BLaER1 (cell line): ENCODE data around the gene RNU6-8.

Experiments
- H3K27ac ChIP-seq: shearing (Covaris generic); formaldehyde crosslinking; 2 replicates; pipeline ENCODE4 v1.8.1; 2022
- H3K27me3 ChIP-seq: shearing (Covaris generic); formaldehyde crosslinking; 2 replicates; pipeline ENCODE4 v1.8.1; 2022
- H3K36me3 ChIP-seq: shearing (Covaris generic); formaldehyde crosslinking; 2 replicates; pipeline ENCODE4 v1.8.1; 2022
- H3K4me1 ChIP-seq: shearing (Covaris generic); formaldehyde crosslinking; 2 replicates; pipeline ENCODE4 v1.8.1; 2022
- H3K4me2 ChIP-seq: shearing (Covaris generic); formaldehyde crosslinking; 2 replicates; pipeline ENCODE4 v1.8.1; 2022
- H3K4me3 ChIP-seq: shearing (Covaris generic); formaldehyde crosslinking; 2 replicates; pipeline ENCODE4 v1.8.1; 2022
- H3K9ac ChIP-seq: shearing (Covaris generic); formaldehyde crosslinking; 2 replicates; pipeline ENCODE4 v1.8.1; 2022
- H3K9me3 ChIP-seq: shearing (Covaris generic); formaldehyde crosslinking; 2 replicates; pipeline ENCODE4 v1.8.1; 2022
- H4K20me1 ChIP-seq: shearing (Covaris generic); formaldehyde crosslinking; 2 replicates; pipeline ENCODE4 v1.8.1; 2022
- Cebpa-rat ChIP-seq: shearing (Covaris generic); IDR thresholded peaks from 2 replicates; pipeline ENCODE4 v1.8.1; 2022

RNU6-8 gene

GRCh38 chr14:32202998-32203882, at the start of gene RNU6-8:
TSS of gene RNU6-8 (minus strand) at chr14:32203269.
- Histone ChIP-seq H3K4me2 (peak within 1 kb of the TSS; percentile 89), H3K4me3 (peak within 1 kb of the TSS; percentile 80), H3K27ac (peak within 1 kb of the TSS; percentile 95), H3K4me1 (peaks cover 22% of the 10 kb centered on the region), H4K20me1 (no peaks in the 10 kb centered on the region), H3K27me3 (no peaks in the 10 kb centered on the region), H3K9ac (peak within 1 kb of the TSS; percentile 94), H3K9me3 (no peaks in the 10 kb centered on the region), H3K36me3 (no peaks in the 10 kb centered on the region)
- TF ChIP-seq Cebpa-rat, result no peak

GRCh38 chr14:32252030-32252670, 49.1 kb upstream of the RNU6-8 start:
- Histone ChIP-seq H3K4me2 (0 out of 2 replicates have a peak overlapping the region, but pooled peaks have one; percentile 17), H3K4me1 (peaks cover 4% of the 10 kb centered on the region; the same call in 1 of the 2 replicates), H3K9me3 (no peaks in the 10 kb centered on the region), H4K20me1 (no peaks in the 10 kb centered on the region), H3K36me3 (no peaks in the 10 kb centered on the region), H3K4me3 (no peak overlapping the region), H3K9ac (no peak overlapping the region), H3K27ac (no peak overlapping the region), H3K27me3 (no peaks in the 10 kb centered on the region)
- TF ChIP-seq Cebpa-rat, result no peak

DNA sequence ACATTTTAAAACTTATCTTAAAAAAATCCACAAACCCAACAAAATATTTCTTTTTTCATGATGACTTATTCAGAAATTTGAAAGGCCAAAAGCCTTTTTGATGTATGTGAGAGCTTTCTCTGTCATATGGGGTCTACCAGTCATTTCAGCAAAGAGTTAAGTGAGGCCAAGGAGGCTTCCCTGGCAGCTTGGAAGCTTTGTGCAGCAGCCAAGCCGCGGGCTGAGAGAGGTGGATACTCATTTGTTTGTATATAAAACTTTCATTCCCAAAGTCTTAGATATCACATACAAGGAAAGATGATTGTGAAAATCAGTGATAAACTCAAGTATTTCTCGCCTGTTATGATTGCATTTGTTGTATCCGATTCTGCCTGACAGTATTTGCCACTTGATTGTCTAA, 48.5 kb upstream of the RNU6-8 start:
- Histone ChIP-seq H3K4me2 (no peak overlapping the region), H3K9me3 (no peaks in the 10 kb centered on the region)

GRCh38 chr14:32250681-32251080, 47.6 kb upstream of the RNU6-8 start:
- H3K27me3 ChIP-seq, result no peaks in the 10 kb centered on the region

More for the DNA sequence above, 48.5 kb upstream of the RNU6-8 start:
- Histone ChIP-seq H3K4me1 (peaks cover 4% of the 10 kb centered on the region; the same call in 1 of the 2 replicates), H3K36me3 (no peaks in the 10 kb centered on the region), H4K20me1 (no peaks in the 10 kb centered on the region), H3K27ac (no peak overlapping the region), H3K27me3 (no peaks in the 10 kb centered on the region), H3K4me3 (no peak overlapping the region), H3K9ac (no peak overlapping the region)
- TF ChIP-seq Cebpa-rat, result no peak

DNA sequence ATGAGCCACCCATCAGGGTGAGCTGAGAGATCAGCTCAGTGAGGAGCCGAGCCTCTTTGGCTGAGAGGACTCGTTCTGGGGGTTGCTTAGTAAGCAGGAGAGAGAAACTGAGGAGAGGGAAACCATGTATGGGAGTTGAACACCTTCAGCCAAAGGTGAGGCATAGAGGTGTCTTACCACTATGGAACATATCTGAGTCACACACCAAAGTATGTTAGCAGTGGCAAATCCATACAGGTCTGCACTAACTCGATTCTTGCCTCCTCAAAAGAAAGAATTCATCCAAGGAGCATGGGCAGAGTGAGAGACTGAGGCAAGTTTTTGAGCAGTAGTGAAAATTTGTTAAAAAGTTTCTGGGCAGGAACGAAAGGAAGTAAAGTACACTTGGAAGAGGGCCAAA, 46.7 kb upstream of the RNU6-8 start:
- H4K20me1 ChIP-seq, result no peaks in the 10 kb centered on the region
- no peaks in the 10 kb centered on the region for H3K9me3 ChIP-seq
- H3K36me3 ChIP-seq, result no peaks in the 10 kb centered on the region
- H3K4me2 ChIP-seq, result no peak overlapping the region
- TF ChIP-seq Cebpa-rat, result no peak
- H3K27me3 ChIP-seq, result no peaks in the 10 kb centered on the region
- H3K9ac ChIP-seq, result no peak overlapping the region
- peaks cover 4% of the 10 kb centered on the region; the same call in 1 of the 2 replicates for H3K4me1 ChIP-seq
- no peak overlapping the region for H3K27ac ChIP-seq
- H3K4me3 ChIP-seq, result no peak overlapping the region

More at GRCh38 chr14:32250681-32251080, 47.6 kb upstream of the RNU6-8 start:
- Histone ChIP-seq H3K27ac (no peak overlapping the region), H3K4me3 (no peak overlapping the region), H3K9ac (no peak overlapping the region), H4K20me1 (no peaks in the 10 kb centered on the region), H3K4me1 (peaks cover 4% of the 10 kb centered on the region; the same call in 1 of the 2 replicates), H3K4me2 (no peak overlapping the region), H3K36me3 (no peaks in the 10 kb centered on the region), H3K9me3 (no peaks in the 10 kb centered on the region)
- TF ChIP-seq Cebpa-rat, result no peak

- H3K9me3 ChIP-seq, result no peaks in the 10 kb centered on the region
- no peak overlapping the region for H3K27ac ChIP-seq
- no peak overlapping the region for H3K9ac ChIP-seq
- H4K20me1 ChIP-seq, result no peaks in the 10 kb centered on the region
- peaks cover 4% of the 10 kb centered on the region; the same call in 1 of the 2 replicates for H3K4me1 ChIP-seq
- no peak overlapping the region for H3K4me3 ChIP-seq
- no peak overlapping the region for H3K4me2 ChIP-seq
- no peaks in the 10 kb centered on the region for H3K36me3 ChIP-seq
- no peaks in the 10 kb centered on the region for H3K27me3 ChIP-seq
- TF ChIP-seq Cebpa-rat, result no peak
Measured at GRCh38 chr14:32249371-32249770, 46.3 kb upstream of the RNU6-8 start.

- Histone ChIP-seq H3K4me2 (no peak overlapping the region), H4K20me1 (no peaks in the 10 kb centered on the region), H3K27me3 (no peaks in the 10 kb centered on the region), H3K9ac (no peak overlapping the region), H3K27ac (no peak overlapping the region), H3K36me3 (no peaks in the 10 kb centered on the region), H3K9me3 (no peaks in the 10 kb centered on the region), H3K4me1 (peaks cover under 1% of the 10 kb centered on the region; the same call in 1 of the 2 replicates), H3K4me3 (no peak overlapping the region)
- no peak for TF ChIP-seq Cebpa-rat
Measured at GRCh38 chr14:32246751-32247150, 43.7 kb upstream of the RNU6-8 start.

GRCh38 chr14:32244404-32244803, 41.3 kb upstream of the RNU6-8 start:
- no peak overlapping the region for H3K27ac ChIP-seq
- H3K27me3 ChIP-seq, result no peaks in the 10 kb centered on the region
- no peaks in the 10 kb centered on the region for H4K20me1 ChIP-seq
- no peak overlapping the region for H3K9ac ChIP-seq
- no peak overlapping the region for H3K4me3 ChIP-seq
- no peak overlapping the region for H3K4me2 ChIP-seq
- no peaks in the 10 kb centered on the region for H3K9me3 ChIP-seq
- H3K36me3 ChIP-seq, result no peaks in the 10 kb centered on the region
- TF ChIP-seq Cebpa-rat, result no peak
- no peaks in the 10 kb centered on the region for H3K4me1 ChIP-seq

DNA sequence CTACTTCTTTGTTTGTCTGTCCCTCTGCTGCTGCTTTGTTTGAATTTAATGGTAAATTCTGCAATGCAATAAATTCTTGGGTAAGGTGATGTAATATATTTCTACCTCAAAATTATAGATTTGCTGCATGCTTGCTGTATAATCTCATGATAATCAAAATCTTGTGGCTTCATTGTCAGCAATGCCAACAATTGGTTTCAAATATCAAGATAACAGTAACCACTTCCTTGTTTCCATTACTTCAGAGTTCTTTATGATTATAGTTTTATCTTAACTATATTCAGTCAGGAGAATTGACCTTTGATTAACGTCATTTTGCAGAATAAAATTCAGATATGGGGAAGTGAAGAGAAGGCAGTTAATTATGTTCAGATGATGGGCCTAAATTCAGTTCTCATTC, 30.2 kb upstream of the RNU6-8 start:
- no peak overlapping the region for H3K4me3 ChIP-seq
- H3K9me3 ChIP-seq, result no peaks in the 10 kb centered on the region
- H3K36me3 ChIP-seq, result no peaks in the 10 kb centered on the region
- no peaks in the 10 kb centered on the region for H4K20me1 ChIP-seq
- no peak overlapping the region for H3K9ac ChIP-seq
- H3K4me1 ChIP-seq, result no peaks in the 10 kb centered on the region
- no peaks in the 10 kb centered on the region for H3K27me3 ChIP-seq
- no peak overlapping the region for H3K4me2 ChIP-seq
- TF ChIP-seq Cebpa-rat, result no peak
- no peak overlapping the region for H3K27ac ChIP-seq

DNA sequence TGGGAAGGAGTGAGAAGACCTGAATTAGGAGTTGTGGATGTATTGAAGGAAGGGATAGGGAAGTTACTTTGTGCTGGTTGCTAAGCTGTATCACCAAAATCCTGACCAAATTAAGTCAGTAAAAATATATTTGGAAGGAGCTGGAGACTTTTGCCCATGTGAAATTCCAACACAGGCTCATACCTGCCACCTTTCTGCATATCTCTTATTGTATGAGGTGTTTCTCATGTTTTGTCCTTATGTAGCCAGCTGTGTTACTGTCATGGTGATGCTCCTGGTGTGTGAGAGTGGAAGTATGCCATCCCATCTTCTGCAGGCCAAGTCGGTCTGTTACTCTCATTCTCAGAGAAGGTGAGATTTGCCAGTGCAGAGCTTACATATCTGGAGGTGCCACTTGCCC, 29.4 kb upstream of the RNU6-8 start:
- no peak for TF ChIP-seq Cebpa-rat
- Histone ChIP-seq H3K9ac (no peak overlapping the region), H3K27me3 (no peaks in the 10 kb centered on the region)

More for the DNA sequence above, 29.4 kb upstream of the RNU6-8 start:
- Histone ChIP-seq H3K27ac (no peak overlapping the region), H3K4me2 (no peak overlapping the region), H4K20me1 (no peaks in the 10 kb centered on the region), H3K4me1 (no peaks in the 10 kb centered on the region), H3K4me3 (no peak overlapping the region), H3K36me3 (no peaks in the 10 kb centered on the region), H3K9me3 (no peaks in the 10 kb centered on the region)
